Suprapubic skin (tissue), 4 donors: Measurements from ENCODE around the gene TMEM95. TPM values are rescaled to one million over a fixed set of nuclear protein-coding genes. Genes with fewer than 3 reads are reported as not detected.

Source experiments
- DNase-seq, 2 donors: peaks; one replicate each; pipeline ENCODE4 v3.0.0-alpha.2; 2019; ENCODE audit warnings: low spot score in 2 of 2
- H3K27ac ChIP-seq: fragments of 200-600 bp; sonication (generic); one replicate; pipeline ENCODE4 v1.5.1; 2019
- H3K27me3 ChIP-seq: fragments of 200-600 bp; sonication (generic); one replicate; pipeline ENCODE4 v1.5.1; 2019
- H3K36me3 ChIP-seq: fragments of 200-600 bp; sonication (generic); one replicate; pipeline ENCODE4 v1.5.1; 2019
- H3K4me1 ChIP-seq: fragments of 200-600 bp; sonication (generic); one replicate; pipeline ENCODE4 v1.5.1; 2019
- H3K4me3 ChIP-seq: fragments of 200-600 bp; sonication (generic); one replicate; pipeline ENCODE4 v1.5.1; 2019; ENCODE audit warnings: mild to moderate bottlenecking
- H3K9me3 ChIP-seq: fragments of 200-600 bp; sonication (generic); one replicate; pipeline ENCODE4 v1.5.1; 2019
- EP300 ChIP-seq: sonication (generic); formaldehyde crosslinking; IDR thresholded peaks from one replicate; pipeline ENCODE4 v1.6.1; 2017; ENCODE audit warnings: antibody characterized with exemption
- POLR2A ChIP-seq, 2 donors: fragments of 450-650 bp; IDR thresholded peaks; one replicate each; pipeline ENCODE4 v1.6.1; 2017; ENCODE audit warnings: antibody characterized with exemption in 2 of 2, mild to moderate bottlenecking in 2 of 2, moderate library complexity in 2 of 2
- POLR2AphosphoS5 ChIP-seq, 3 donors: sonication (generic); formaldehyde crosslinking; IDR thresholded peaks; one replicate each; pipeline ENCODE4 v1.6.1; 2017; ENCODE audit warnings: antibody characterized with exemption in 3 of 3
- WGBS: methylation state at CpG from one replicate; pipeline ENCODE4 v1.1.5; 2018; 5-methylcytosine and 5-hydroxymethylcytosine counted together
- total RNA-seq, 4 donors: library from RNA; depleted of rRNA; stranded (reverse); fragments of >200 nt; gene quantifications; one replicate each; pipeline ENCODE4 v1.1.0, GENCODE V29; 2016
- TF ChIP-seq, protein P1 (sequence below), 2 donors: fragments of 200-600 bp in 1 of 2; fragments of 450-650 bp in 1 of 2; sonication (generic) in 1 of 2; IDR thresholded peaks; one replicate each; pipeline ENCODE4 v1.5.1; 2016 to 2019; ENCODE audit warnings: antibody characterized with exemption in 2 of 2, mild to moderate bottlenecking in 1 of 2, moderate library complexity in 1 of 2

Gene TMEM95
- total RNA-seq, 4 donors from 2014 or later: 0.44 TPM; not detected in 3

DNA sequence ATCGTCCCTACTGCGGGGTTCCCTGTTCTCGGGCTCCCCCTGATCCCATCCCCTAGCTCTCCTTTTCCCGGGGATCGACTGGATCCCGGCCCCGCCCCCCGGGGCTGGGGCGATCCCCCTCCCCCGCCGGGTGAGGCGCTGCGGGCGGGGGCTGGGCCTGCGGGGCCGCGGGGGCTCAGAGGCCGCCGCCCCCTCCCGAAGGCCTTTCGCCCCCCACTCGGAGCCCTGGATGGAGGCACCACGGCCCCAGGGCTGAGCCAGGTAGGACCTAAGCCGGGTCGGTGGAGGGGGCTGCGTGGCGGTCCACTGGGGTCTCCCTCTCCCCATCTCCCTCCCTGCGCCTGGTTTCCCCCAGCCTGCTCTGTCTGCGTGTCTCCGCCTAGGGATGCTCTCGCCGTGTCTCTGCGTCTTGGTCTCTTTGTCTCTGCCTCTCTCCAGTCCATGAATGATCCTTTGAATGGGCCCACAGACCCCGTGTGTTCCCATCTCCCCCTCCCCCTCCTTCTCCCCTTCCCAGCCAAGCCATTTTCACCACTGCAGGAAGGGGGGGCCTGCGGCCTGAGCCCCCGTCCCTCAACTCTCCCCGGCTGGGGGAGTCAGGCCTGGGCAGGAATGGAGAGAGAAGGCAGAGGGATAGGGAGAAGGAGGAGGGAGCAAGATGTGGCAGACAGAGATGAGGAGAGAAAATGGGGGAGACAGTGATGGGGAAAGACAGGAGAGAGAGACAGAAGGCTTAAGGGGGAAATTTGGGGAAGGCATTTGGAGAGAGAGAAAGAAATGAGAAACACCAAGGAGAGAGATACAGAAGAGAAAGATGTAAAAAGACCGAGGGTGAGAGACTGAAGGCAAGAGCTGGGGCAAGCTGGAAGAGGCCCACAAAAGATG is 50.6 kb downstream of the TMEM95 start:
- Histone ChIP-seq H3K9me3 (no peaks in the 10 kb centered on the region), H3K36me3 (peaks cover 12% of the 10 kb centered on the region), H3K4me1 (peaks cover 37% of the 10 kb centered on the region), H3K27ac (peak overlapping the region; percentile 89), H3K4me3 (peak overlapping the region; percentile 71), H3K27me3 (no peaks in the 10 kb centered on the region)
- TF ChIP-seq POLR2A (IDR thresholded peaks at IDR 0.05) (no peak), EP300 (no peak), POLR2AphosphoS5 (IDR thresholded peaks at IDR 0.05) (no peak)
- TF ChIP-seq, protein P1, sequence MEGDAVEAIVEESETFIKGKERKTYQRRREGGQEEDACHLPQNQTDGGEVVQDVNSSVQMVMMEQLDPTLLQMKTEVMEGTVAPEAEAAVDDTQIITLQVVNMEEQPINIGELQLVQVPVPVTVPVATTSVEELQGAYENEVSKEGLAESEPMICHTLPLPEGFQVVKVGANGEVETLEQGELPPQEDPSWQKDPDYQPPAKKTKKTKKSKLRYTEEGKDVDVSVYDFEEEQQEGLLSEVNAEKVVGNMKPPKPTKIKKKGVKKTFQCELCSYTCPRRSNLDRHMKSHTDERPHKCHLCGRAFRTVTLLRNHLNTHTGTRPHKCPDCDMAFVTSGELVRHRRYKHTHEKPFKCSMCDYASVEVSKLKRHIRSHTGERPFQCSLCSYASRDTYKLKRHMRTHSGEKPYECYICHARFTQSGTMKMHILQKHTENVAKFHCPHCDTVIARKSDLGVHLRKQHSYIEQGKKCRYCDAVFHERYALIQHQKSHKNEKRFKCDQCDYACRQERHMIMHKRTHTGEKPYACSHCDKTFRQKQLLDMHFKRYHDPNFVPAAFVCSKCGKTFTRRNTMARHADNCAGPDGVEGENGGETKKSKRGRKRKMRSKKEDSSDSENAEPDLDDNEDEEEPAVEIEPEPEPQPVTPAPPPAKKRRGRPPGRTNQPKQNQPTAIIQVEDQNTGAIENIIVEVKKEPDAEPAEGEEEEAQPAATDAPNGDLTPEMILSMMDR (IDR thresholded peaks at IDR 0.05): no peak
- 26% methylated on average over 12 of the region's 38 CpGs for WGBS
- no peak for DNase-seq

DNA sequence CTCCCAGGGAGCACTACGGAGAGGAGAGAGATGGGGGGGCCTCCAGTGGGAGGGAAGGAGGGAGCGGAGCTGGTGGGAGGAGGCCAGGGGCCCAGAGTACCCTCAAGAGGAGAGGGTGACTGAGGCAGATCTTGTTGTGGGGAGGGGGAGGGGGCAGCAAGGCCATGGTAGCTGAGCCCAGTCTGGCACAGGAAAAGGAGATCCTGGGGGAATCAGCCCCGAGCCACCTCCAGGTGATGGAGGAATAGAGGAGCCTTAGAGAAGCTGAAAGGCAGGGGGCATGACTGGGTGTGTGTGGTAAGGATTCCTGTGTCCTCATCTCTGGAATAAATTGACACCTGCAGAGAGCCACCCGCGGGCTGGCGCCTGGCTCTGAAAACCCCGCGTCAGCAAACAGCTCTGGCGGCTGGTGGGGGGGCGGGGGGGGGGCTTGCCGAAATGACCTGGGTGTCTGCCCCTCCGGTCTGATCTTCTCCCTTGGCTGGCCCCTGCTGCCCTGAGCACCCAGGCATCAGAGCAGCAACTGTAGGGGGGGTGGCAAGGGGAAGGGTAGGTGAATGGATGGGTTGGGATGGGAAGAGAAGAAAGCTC is 51.4 kb downstream of the TMEM95 start:
- peak in 1 of 2 donors; percentile 61 for DNase-seq
- 52% methylated on average over 12 of the region's 12 CpGs for WGBS
- Histone ChIP-seq H3K9me3 (no peaks in the 10 kb centered on the region), H3K27me3 (no peaks in the 10 kb centered on the region), H3K4me3 (no peak overlapping the region), H3K27ac (no peak overlapping the region), H3K4me1 (peaks cover 37% of the 10 kb centered on the region), H3K36me3 (peaks cover 12% of the 10 kb centered on the region)
- no peak for TF ChIP-seq EP300

Other genes starting within 250 kb of the TMEM95 start
- gene ASGR2, start 240.3 kb upstream of the TMEM95 start, total RNA-seq: 10 to 100 TPM in 1 of 4 donors, 1 to 10 TPM in 3; 3.4 to 11.8 (median 6.8) TPM
- gene ASGR1, start 175.8 kb upstream of the TMEM95 start, total RNA-seq: 1 to 10 TPM; 1.3 to 2.3 (median 2.0) TPM
- 10 to 100 TPM in 1 of 4 donors, 1 to 10 TPM in 3; 2.9 to 12.7 (median 3.2) TPM for gene DLG4, start 135.3 kb upstream of the TMEM95 start, total RNA-seq
- gene ACADVL, start 135.2 kb upstream of the TMEM95 start, total RNA-seq: 1,000 to 10,000 TPM in 1 of 4 donors, 100 to 1,000 TPM in 3; 565 to 1,687 (median 703) TPM
- gene DVL2, start 120.6 kb upstream of the TMEM95 start, total RNA-seq: 10 to 100 TPM; 53.2 to 78.1 (median 55.5) TPM
- gene PHF23, start 115.7 kb upstream of the TMEM95 start, total RNA-seq: 10 to 100 TPM; 19.0 to 35.0 (median 29.1) TPM
- 100 to 1,000 TPM; 446 to 840 (median 533) TPM for gene GABARAP, start 112.7 kb upstream of the TMEM95 start, total RNA-seq
- 10 to 100 TPM; 54.7 to 80.6 (median 72.1) TPM for gene CTDNEP1, start 103.4 kb upstream of the TMEM95 start, total RNA-seq
- 10 to 100 TPM; 13.6 to 29.7 (median 20.3) TPM for gene ELP5, start 102.9 kb upstream of the TMEM95 start, total RNA-seq
- gene CLDN7, start 92.7 kb upstream of the TMEM95 start, total RNA-seq: 10 to 100 TPM in 2 of 4 donors, 1 to 10 TPM in 2; 7.7 to 14.5 (median 11.0) TPM
- gene SLC2A4, start 73.4 kb upstream of the TMEM95 start, total RNA-seq: 10 to 100 TPM in 2 of 4 donors, 1 to 10 TPM in 2; 2.4 to 19.4 (median 10.8) TPM
- gene YBX2, start 60.5 kb upstream of the TMEM95 start, total RNA-seq: 1 to 10 TPM; 1.9 to 9.7 (median 4.0) TPM
- gene EIF5A, start 47.5 kb upstream of the TMEM95 start, total RNA-seq: 100 to 1,000 TPM; 172 to 314 (median 239) TPM
- gene GPS2, start 39.8 kb upstream of the TMEM95 start, total RNA-seq: 100 to 1,000 TPM in 1 of 4 donors, 10 to 100 TPM in 3; 77.4 to 123 (median 87.0) TPM
- gene NEURL4, start 25.8 kb upstream of the TMEM95 start, total RNA-seq: 10 to 100 TPM; 11.7 to 51.3 (median 20.6) TPM
- 10 to 100 TPM in 1 of 4 donors, 1 to 10 TPM in 2, under 1 TPM in 1; 0.70 to 12.4 (median 4.5) TPM for gene ACAP1, start 18.6 kb upstream of the TMEM95 start, total RNA-seq
- gene KCTD11, start 3.0 kb upstream of the TMEM95 start, total RNA-seq: 10 to 100 TPM in 3 of 4 donors, 1 to 10 TPM in 1; 9.1 to 50.1 (median 32.4) TPM
- gene TNK1, start 25.9 kb downstream of the TMEM95 start, total RNA-seq: 10 to 100 TPM; 15.3 to 42.9 (median 20.7) TPM
- 10 to 100 TPM; 21.6 to 55.3 (median 40.7) TPM for gene PLSCR3, start 39.4 kb downstream of the TMEM95 start, total RNA-seq
- 100 to 1,000 TPM in 2 of 4 donors, 10 to 100 TPM in 2; 53.5 to 128 (median 89.6) TPM for gene TMEM256, start 48.9 kb downstream of the TMEM95 start, total RNA-seq
- gene NLGN2, start 52.7 kb downstream of the TMEM95 start, total RNA-seq: 10 to 100 TPM in 1 of 4 donors, 1 to 10 TPM in 3; 5.9 to 17.9 (median 8.1) TPM
- gene SPEM1, start 65.2 kb downstream of the TMEM95 start, total RNA-seq: not detected
- gene SPEM2, start 70.5 kb downstream of the TMEM95 start, total RNA-seq: not detected
- not detected for gene SPEM3, start 73.7 kb downstream of the TMEM95 start, total RNA-seq
- gene TMEM102, start 80.3 kb downstream of the TMEM95 start, total RNA-seq: 10 to 100 TPM; 18.7 to 24.5 (median 19.5) TPM
- gene FGF11, start 84.4 kb downstream of the TMEM95 start, total RNA-seq: 10 to 100 TPM; 10.3 to 28.5 (median 12.5) TPM
- 10 to 100 TPM in 2 of 4 donors, 1 to 10 TPM in 2; 7.3 to 11.3 (median 9.7) TPM for gene CHRNB1, start 89.9 kb downstream of the TMEM95 start, total RNA-seq
- gene ZBTB4, start 124.5 kb downstream of the TMEM95 start, total RNA-seq: 10 to 100 TPM; 36.1 to 65.7 (median 45.3) TPM
- gene SLC35G6, start 126.3 kb downstream of the TMEM95 start, total RNA-seq: not detected
- gene POLR2A, start 129.2 kb downstream of the TMEM95 start, total RNA-seq: 100 to 1,000 TPM; 104 to 194 (median 140) TPM
- gene TNFSF12, start 193.9 kb downstream of the TMEM95 start, total RNA-seq: 10 to 100 TPM; 12.7 to 28.4 (median 18.0) TPM
- gene TNFSF13, start 203.6 kb downstream of the TMEM95 start, total RNA-seq: 10 to 100 TPM in 3 of 4 donors, 1 to 10 TPM in 1; 9.6 to 26.6 (median 15.5) TPM
- 10 to 100 TPM; 40.2 to 53.5 (median 51.6) TPM for gene SENP3, start 206.8 kb downstream of the TMEM95 start, total RNA-seq
- gene CD68, start 224.5 kb downstream of the TMEM95 start, total RNA-seq: 10 to 100 TPM in 1 of 4 donors, 1 to 10 TPM in 3; 5.0 to 13.2 (median 9.6) TPM
- 100 to 1,000 TPM in 1 of 4 donors, 10 to 100 TPM in 3; 54.3 to 104 (median 86.3) TPM for gene MPDU1, start 228.7 kb downstream of the TMEM95 start, total RNA-seq
- 100 to 1,000 TPM in 2 of 4 donors, 10 to 100 TPM in 2; 68.0 to 140 (median 102) TPM for gene SOX15, start 234.9 kb downstream of the TMEM95 start, total RNA-seq